GM12878 (cell line): Measurements from ENCODE around the gene ITSN1. TPM values are rescaled to one million over a fixed set of nuclear protein-coding genes. Genes with fewer than 3 reads are reported as not detected.

Experiments
- ATAC-seq: fragments of 200-7000 bp; cut with Tn5 transposase; 3 replicates; pipeline ENCODE4 v1.9.1; 2020; ENCODE audit warnings: mild to moderate bottlenecking, moderate library complexity
- BruUV-seq: library from RNA; stranded (reverse); fragments of 400-500 nt; replicated peaks from 2 replicates; lab custom pipeline; 2021; lab: Mats Ljungman, UMichigan
- CTCF ChIA-PET: fragments of 300-600 bp; sonication (Branson Sonifier 250); formaldehyde crosslinking; extraction: SDS; loops from one replicate; lab custom pipeline; 2021; ENCODE audit warnings: inconsistent platforms; lab: Yijun Ruan, JAX
- POLR2A ChIA-PET: fragments of 350-600 bp; formaldehyde crosslinking; extraction: SDS; loops from one replicate; lab custom pipeline; 2021; ENCODE audit warnings: inconsistent platforms; lab: Charles Lee
- RAD21 ChIA-PET: fragments of 300-600 bp; sonication (Branson Sonifier 250); formaldehyde crosslinking; loops from one replicate; lab custom pipeline; 2023; ENCODE audit warnings: antibody characterized with exemption; ENCODE audit not compliant: unreplicated experiment; lab: Charles Lee
- SMC1A ChIA-PET: fragments of 300-600 bp; sonication (Branson Sonifier 250); formaldehyde crosslinking; loops from one replicate; lab custom pipeline; 2023; ENCODE audit not compliant: unreplicated experiment, uncharacterized antibody; lab: Charles Lee
- DNase-seq: peaks from one replicate; pipeline ENCODE4 v3.0.0-alpha.2; 2011; ENCODE audit warnings: low read depth, low spot score
- FAIRE-seq: peaks from 3 replicates; lab custom pipeline; 2011; peaks lifted over from hg19 to GRCh38; lab: Jason Lieb, UNC
- H2AFZ ChIP-seq: 2 replicates; pipeline ENCODE4 v1.6.0; 2011; ENCODE audit warnings: low read depth, low read length, control low read depth; ENCODE audit not compliant: control insufficient read depth
- H3K27ac ChIP-seq: 2 replicates; pipeline ENCODE4 v1.5.1; 2011; ENCODE audit warnings: control low read depth; ENCODE audit not compliant: control insufficient read depth, insufficient read depth
- H3K27me3 ChIP-seq, 2 experiments: replicated peaks in 1 of 2; 2 replicates each; pipeline versions ENCODE4 v1.6.0 to v1.6.1; 2011; ENCODE audit warnings: low read length in 1 of 2; ENCODE audit not compliant: control insufficient read depth in 2 of 2, insufficient read depth in 2 of 2
- H3K36me3 ChIP-seq, 2 experiments: 2 replicates each; pipeline ENCODE4 v1.5.1; 2011; ENCODE audit warnings: low read length in 1 of 2; ENCODE audit not compliant: control insufficient read depth in 2 of 2, insufficient read depth in 2 of 2
- H3K4me1 ChIP-seq: 2 replicates; pipeline ENCODE4 v1.6.1; 2011; ENCODE audit warnings: mild to moderate bottlenecking, low read length, moderate library complexity, mixed read lengths; ENCODE audit not compliant: control insufficient read depth, insufficient read depth
- H3K4me2 ChIP-seq: 2 replicates; pipeline ENCODE4 v1.6.0; 2011; ENCODE audit warnings: control low read depth; ENCODE audit not compliant: control insufficient read depth, insufficient read depth
- H3K4me3 ChIP-seq: fragments of 200-600 bp; sonication (generic); 2 replicates; pipeline ENCODE4 v1.5.1; 2016
- H3K79me2 ChIP-seq: 2 replicates; pipeline ENCODE4 v1.6.0; 2011; ENCODE audit warnings: low read length; ENCODE audit not compliant: control insufficient read depth, insufficient read depth
- H3K9ac ChIP-seq: 2 replicates; pipeline ENCODE4 v1.8.0; 2011; ENCODE audit warnings: low read length, control low read depth, mixed read lengths; ENCODE audit not compliant: control insufficient read depth, insufficient read depth
- H3K9me3 ChIP-seq: replicated peaks from 3 replicates; pipeline ENCODE4 v1.5.1; 2011; ENCODE audit warnings: mild to moderate bottlenecking, low read length; ENCODE audit not compliant: control insufficient read depth, insufficient read depth
- H4K20me1 ChIP-seq: 2 replicates; pipeline ENCODE4 v1.6.0; 2011; ENCODE audit not compliant: control insufficient read depth, insufficient read depth
- CBX5 ChIP-seq: sonication (generic); IDR thresholded peaks from 2 replicates; pipeline ENCODE4 v1.6.1; 2016; ENCODE audit warnings: low read depth, moderate library complexity, mild to moderate bottlenecking, inconsistent platforms
- CHD2 ChIP-seq: IDR thresholded peaks from 2 replicates; pipeline ENCODE4 v1.6.1; 2011; ENCODE audit warnings: low read depth, low read length, improper control_type of control experiment, borderline replicate concordance
- DPF2 ChIP-seq: fragments of 450-650 bp; IDR thresholded peaks from 2 replicates; pipeline ENCODE4 v1.6.1; 2017; ENCODE audit warnings: mild to moderate bottlenecking
- E4F1 ChIP-seq: fragments of 450-650 bp; IDR thresholded peaks from 2 replicates; pipeline ENCODE4 v1.6.1; 2018; ENCODE audit warnings: borderline replicate concordance, mild to moderate bottlenecking; ENCODE audit not compliant: partially characterized antibody
- RUNX3 ChIP-seq: IDR thresholded peaks from 2 replicates; pipeline ENCODE4 v1.6.1; 2012; ENCODE audit warnings: low read length, inconsistent platforms
- TCF12 ChIP-seq: IDR thresholded peaks from 2 replicates; pipeline ENCODE4 v1.6.1; 2011; ENCODE audit warnings: low read depth, mild to moderate bottlenecking, low read length
- ZBTB11 ChIP-seq: fragments of 450-650 bp; formaldehyde crosslinking; IDR thresholded peaks from 2 replicates; pipeline ENCODE4 v1.5.0; 2022; ENCODE audit warnings: mild to moderate bottlenecking, missing genetic modification characterization
- WGBS: methylation state at CpG from one replicate; pipeline ENCODE4 v1.1.6; 2016; ENCODE audit warnings: low lambda C conversion rate; ENCODE audit not compliant: insufficient replicate concordance, insufficient coverage; ENCODE audit errors: missing lambda C conversion rate; 5-methylcytosine and 5-hydroxymethylcytosine counted together
- in situ Hi-C: fragments of 300-500 bp; cut with MboI; formaldehyde crosslinking; loops from 9 replicates; pipeline ENCODE4 v1.14.3; 2018; ENCODE audit warnings: mixed read lengths
- intact Hi-C: fragments of 100-400 bp; cut with micrococcal nuclease; formaldehyde crosslinking; loops from one replicate; pipeline ENCODE4 v1.14.2; 2022; ENCODE audit not compliant: unreplicated experiment
- polyA plus RNA-seq, 11 experiments: library from polyadenylated mRNA; depleted of rRNA in 4 of 11; unstranded in 6 of 11; stranded (reverse) in 5 of 11; fragments of >200 nt; fragmentation: Nextera tagmentation in 4 of 11; fragmentation: Illumina TruSeq in 1 of 11; extraction: Ambion mirVana in 4 of 11; extraction: Trizol in 1 of 11; gene quantifications; 1 replicate in 1 of 11; 2 replicates in 10 of 11; pipeline versions ENCODE4 v1.2.1 to v1.2.3, GENCODE V29; 2011 to 2016; ENCODE audit warnings: inconsistent platforms in 2 of 11, missing spikeins in 2 of 11, low read depth in 1 of 11
- total RNA-seq, 4 experiments: library from RNA; depleted of rRNA in 3 of 4; stranded (reverse); fragments of >200 nt in 3 of 4; fragmentation: Illumina TruSeq in 1 of 4; extraction: Trizol in 1 of 4; gene quantifications; 2 replicates each; pipeline versions ENCODE4 v1.2.1 to v1.2.3, GENCODE V29; 2013 to 2021

Gene ITSN1
- total and polyA plus RNA-seq, 10 of the 15 experiments (the other 5 are each of a cell fraction or from before 2014, with no cell fraction given) = 0.89 to 10.6 (median 4.8) TPM

- TF ChIP-seq ZBTB11 (CRISPR knock-in tag) = no peak
- TF ChIP-seq CBX5 = no peak
Observed at GRCh38 chr21:33844890-33845205, 202.5 kb downstream of the ITSN1 start (continued).

GRCh38 chr21:33846141-33846540 is 203.8 kb downstream of the ITSN1 start:
- Histone ChIP-seq H3K4me1 (no peaks in the 10 kb centered on the region), H3K27me3 (no peaks in the 10 kb centered on the region), H3K36me3 (no peaks in the 10 kb centered on the region), H3K79me2 (no peaks in the 10 kb centered on the region), H4K20me1 (no peaks in the 10 kb centered on the region), H2AFZ (no peak overlapping the region), H3K9ac (no peak overlapping the region), H3K4me2 (no peak overlapping the region), H3K9me3 (no peaks in the 10 kb centered on the region; the same call in 2 of the 3 replicates), H3K27ac (no peak overlapping the region), H3K4me3 (no peak overlapping the region)
- POLR2A ChIA-PET = no interaction called here
- 66% methylated on average over 3 of the region's 3 CpGs for WGBS
- SMC1A ChIA-PET = no interaction called here
- RAD21 ChIA-PET = no interaction called here
- ATAC-seq (no peak), FAIRE-seq (no peak), DNase-seq (no peak)
- CTCF ChIA-PET = interaction anchor here (1.0 kb wide), 1 partner anchor 502 kb away, joined by 3 read pairs; no protein-coding TSS in a partner anchor
- in situ Hi-C loops (no loop called here), intact Hi-C loops (no loop called here)
- no peak for TF ChIP-seq E4F1
- TF ChIP-seq DPF2 = no peak
- no peak for TF ChIP-seq TCF12
- TF ChIP-seq RUNX3 = no peak
- TF ChIP-seq CHD2 = no peak
- no TSS peak for BruUV-seq
